ENCODE measurements around the gene SPAG5. TPM values are rescaled to one million over a fixed set of nuclear protein-coding genes. Genes with fewer than 3 reads are reported as not detected.

Gene SPAG5
- total RNA-seq, 1 experiment from 2014 or later, result 86.6 TPM

DNA sequence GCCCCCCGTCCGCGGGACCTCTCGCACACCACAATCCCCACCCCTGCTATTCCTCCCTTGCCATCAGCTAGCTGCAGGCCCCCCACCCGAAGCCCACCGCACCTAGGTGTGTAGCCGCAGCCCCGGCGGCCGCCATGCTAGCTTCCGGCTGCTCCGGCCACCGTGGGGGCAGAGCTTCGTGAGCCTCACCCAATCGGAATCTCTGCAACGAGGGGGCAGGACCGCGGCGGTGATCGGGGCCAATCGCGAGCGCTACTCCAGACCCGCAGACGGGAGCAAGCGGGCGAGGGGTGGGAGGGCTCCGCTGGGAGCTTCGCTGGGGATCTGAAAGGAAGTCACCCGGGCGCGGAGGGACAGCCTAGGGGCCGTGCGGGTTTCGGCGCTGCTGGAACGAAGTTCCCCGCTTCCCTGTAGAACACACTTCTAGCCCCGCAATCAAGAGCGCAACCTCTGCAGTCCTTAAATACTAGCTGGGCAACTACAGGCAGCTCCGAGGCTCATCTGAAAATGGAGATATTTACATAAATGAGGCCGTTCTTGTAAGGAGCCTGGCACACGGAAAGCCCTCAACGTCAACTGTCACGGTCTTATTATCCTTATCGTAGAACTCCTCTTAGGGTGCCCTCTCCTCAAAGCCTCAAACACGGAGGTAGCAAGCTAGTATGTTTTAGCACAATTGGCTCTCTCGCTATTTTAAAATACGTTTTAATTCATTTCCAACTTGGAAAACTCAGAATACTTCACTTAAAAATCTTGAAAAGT, 27.3 kb downstream of the SPAG5 start, which contains the start of gene PIGS:
PIGS (minus strand) TSS at position 164 of the 762 bp plus-strand sequence; CDS start at position 136, 28 bp downstream.
- Histone ChIP-seq H3K9me3 (ENCODE audit: low read length) (no peaks in the 10 kb centered on the region), H3K4me3 (ENCODE audit: low read length) (peak within 1 kb of the TSS; percentile 98), H3K79me2 (ENCODE audit: low read length) (peaks cover 23% of the 10 kb centered on the region), H3K27me3 (ENCODE audit: low read length) (no peaks in the 10 kb centered on the region), H3K36me3 (ENCODE audit: low read depth, low read length) (no peaks in the 10 kb centered on the region; the same call in 1 of the 2 replicates), H3K4me1 (ENCODE audit: insufficient read depth, low read length) (peaks cover 15% of the 10 kb centered on the region), H3K4me2 (ENCODE audit: low read length) (peak within 1 kb of the TSS; percentile 91), H4K20me1 (ENCODE audit: low read length) (no peaks in the 10 kb centered on the region), H3F3A (ENCODE audit: low read length, unreplicated experiment) (no peaks in the 10 kb centered on the region), H3K9me2 (replicated peaks; ENCODE audit: low read length) (no peaks in the 10 kb centered on the region), H3K9ac (ENCODE audit: low read length) (peak within 1 kb of the TSS; percentile 83), H2AFZ (ENCODE audit: low read length) (peak within 1 kb of the TSS; percentile 97), H3K27ac (ENCODE audit: low read length) (no peak within 1 kb of the TSS)
- intact Hi-C loops (cut with micrococcal nuclease), result no loop called here
- ChIA-PET CTCF (no interaction called here), POLR2A (ENCODE audit: unreplicated experiment) (interaction anchor here (0.6 to 0.7 kb wide), 2 partner anchors 12 to 530 kb away, joined by 3 read pairs; no protein-coding TSS in a partner anchor)
- no TSS peak for BruUV-seq (replicated peaks)
- ATAC-seq (peak; percentile 96), DNase-seq (peak; percentile 88)
- TF ChIP-seq, protein P1, sequence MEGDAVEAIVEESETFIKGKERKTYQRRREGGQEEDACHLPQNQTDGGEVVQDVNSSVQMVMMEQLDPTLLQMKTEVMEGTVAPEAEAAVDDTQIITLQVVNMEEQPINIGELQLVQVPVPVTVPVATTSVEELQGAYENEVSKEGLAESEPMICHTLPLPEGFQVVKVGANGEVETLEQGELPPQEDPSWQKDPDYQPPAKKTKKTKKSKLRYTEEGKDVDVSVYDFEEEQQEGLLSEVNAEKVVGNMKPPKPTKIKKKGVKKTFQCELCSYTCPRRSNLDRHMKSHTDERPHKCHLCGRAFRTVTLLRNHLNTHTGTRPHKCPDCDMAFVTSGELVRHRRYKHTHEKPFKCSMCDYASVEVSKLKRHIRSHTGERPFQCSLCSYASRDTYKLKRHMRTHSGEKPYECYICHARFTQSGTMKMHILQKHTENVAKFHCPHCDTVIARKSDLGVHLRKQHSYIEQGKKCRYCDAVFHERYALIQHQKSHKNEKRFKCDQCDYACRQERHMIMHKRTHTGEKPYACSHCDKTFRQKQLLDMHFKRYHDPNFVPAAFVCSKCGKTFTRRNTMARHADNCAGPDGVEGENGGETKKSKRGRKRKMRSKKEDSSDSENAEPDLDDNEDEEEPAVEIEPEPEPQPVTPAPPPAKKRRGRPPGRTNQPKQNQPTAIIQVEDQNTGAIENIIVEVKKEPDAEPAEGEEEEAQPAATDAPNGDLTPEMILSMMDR (conservative IDR thresholded peaks at IDR 0.05; ENCODE audit: low read depth, low read length), result no peak
- TF ChIP-seq EZH2 (IDR thresholded peaks at IDR 0.05; ENCODE audit: low read length, unreplicated experiment) (no peak), EZH2phosphoT487 (IDR thresholded peaks at IDR 0.05; ENCODE audit: borderline replicate concordance, low read length) (no peak)

DNA sequence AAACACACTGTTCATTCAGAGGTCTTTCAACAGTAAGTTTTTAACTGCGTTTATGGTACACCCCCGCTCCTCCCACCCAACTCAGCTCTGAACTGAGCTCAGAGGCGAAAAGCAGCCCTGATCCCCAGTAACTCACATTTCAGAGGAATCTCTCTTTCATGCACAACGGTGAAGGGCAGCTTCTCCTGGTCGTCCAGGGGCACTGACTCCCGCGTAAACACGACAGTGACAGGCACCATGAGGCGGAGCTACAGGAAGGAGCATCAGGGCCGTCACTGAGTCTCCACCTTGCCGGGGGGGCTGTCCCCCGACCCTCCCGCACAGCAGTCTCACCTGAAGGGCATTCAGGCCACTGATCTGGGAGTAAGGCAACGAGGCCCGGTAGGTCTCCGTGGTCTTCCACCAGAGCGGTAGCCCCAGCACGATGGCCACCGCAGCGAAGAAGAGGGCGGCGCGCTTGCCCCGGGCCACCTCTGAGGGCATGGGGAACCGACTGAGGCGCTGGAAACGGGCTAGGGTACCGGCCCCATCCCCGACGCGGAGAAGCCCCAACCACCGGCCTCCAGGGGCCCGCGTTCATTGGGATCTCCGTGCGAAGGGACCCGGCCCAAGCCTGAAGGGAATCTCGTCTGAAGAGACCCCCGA, 28.0 kb downstream of the SPAG5 start:
- no peak overlapping the region for H3K27ac ChIP-seq (ENCODE audit: low read length)
- H4K20me1 ChIP-seq (ENCODE audit: low read length), result no peaks in the 10 kb centered on the region
- peaks cover 15% of the 10 kb centered on the region for H3K4me1 ChIP-seq (ENCODE audit: insufficient read depth, low read length)
- TF ChIP-seq, protein P1 (conservative IDR thresholded peaks at IDR 0.05; ENCODE audit: low read depth, low read length), result no peak
- TF ChIP-seq EZH2phosphoT487 (IDR thresholded peaks at IDR 0.05; ENCODE audit: borderline replicate concordance, low read length), result no peak
- TF ChIP-seq EZH2 (IDR thresholded peaks at IDR 0.05; ENCODE audit: low read length, unreplicated experiment), result no peak
- H3K79me2 ChIP-seq (ENCODE audit: low read length), result peaks cover 23% of the 10 kb centered on the region
- H2AFZ ChIP-seq (ENCODE audit: low read length), result peak overlapping the region; percentile 97
- peak; percentile 43 for ATAC-seq
- H3K4me2 ChIP-seq (ENCODE audit: low read length), result peak overlapping the region; percentile 91
- no peaks in the 10 kb centered on the region for H3K9me3 ChIP-seq (ENCODE audit: low read length)
- ChIA-PET CTCF (no interaction called here), POLR2A (ENCODE audit: unreplicated experiment) (interaction anchor here (0.5 to 0.6 kb wide), 2 partner anchors 11 to 18 kb away, joined by 3 to 13 read pairs; no protein-coding TSS in a partner anchor)
- no peaks in the 10 kb centered on the region for H3F3A ChIP-seq (ENCODE audit: low read length, unreplicated experiment)
- BruUV-seq (replicated peaks), result no TSS peak
- intact Hi-C loops (cut with micrococcal nuclease), result no loop called here
- no peaks in the 10 kb centered on the region for H3K27me3 ChIP-seq (ENCODE audit: low read length)
- peak; percentile 20 for DNase-seq
- H3K9me2 ChIP-seq (replicated peaks; ENCODE audit: low read length), result no peaks in the 10 kb centered on the region
- peak overlapping the region; percentile 83 for H3K9ac ChIP-seq (ENCODE audit: low read length)
- H3K4me3 ChIP-seq (ENCODE audit: low read length), result peak overlapping the region; percentile 98
- H3K36me3 ChIP-seq (ENCODE audit: low read depth, low read length), result no peaks in the 10 kb centered on the region; the same call in 1 of the 2 replicates

All from PC-3 (cell line).